Rectal smooth muscle tissue (tissue), 1 donor: ENCODE measurements around the gene PCYT1B.
"Not testable (repeated sequence)": the region's sequence is repeated elsewhere in the genome, so short reads cannot be mapped to it uniquely, and the experiment has no call there.

Source experiments
- H3K27ac ChIP-seq: one replicate; pipeline ENCODE4 v1.7.0; 2013; ENCODE audit warnings: low read depth, low read length, inconsistent platforms
- H3K27me3 ChIP-seq: one replicate; pipeline ENCODE4 v1.7.0; 2013; ENCODE audit warnings: low read length; ENCODE audit not compliant: control insufficient read depth, insufficient read depth
- H3K36me3 ChIP-seq: one replicate; pipeline ENCODE4 v1.7.0; 2013; ENCODE audit warnings: low read length; ENCODE audit not compliant: control insufficient read depth, insufficient read depth
- H3K4me1 ChIP-seq: one replicate; pipeline ENCODE4 v1.7.0; 2013; ENCODE audit warnings: low read length; ENCODE audit not compliant: control insufficient read depth, insufficient read depth
- H3K4me3 ChIP-seq: one replicate; pipeline ENCODE4 v1.7.0; 2013; ENCODE audit warnings: low read length
- H3K9ac ChIP-seq: one replicate; pipeline ENCODE4 v1.7.0; 2013; ENCODE audit warnings: low read length

Gene PCYT1B

GRCh38 chrX:24610516-24610915 lies 36.6 kb downstream of the PCYT1B start:
- Histone ChIP-seq H3K4me3 (no peak overlapping the region), H3K4me1 (no peaks in the 10 kb centered on the region), H3K9ac (no peak overlapping the region), H3K36me3 (no peaks in the 10 kb centered on the region), H3K27ac (no peak overlapping the region), H3K27me3 (peaks cover 3% of the 10 kb centered on the region)

- Histone ChIP-seq H3K9ac (no peak overlapping the region), H3K27ac (no peak overlapping the region), H3K27me3 (peaks cover 3% of the 10 kb centered on the region)
These were observed 39.5 kb downstream of the PCYT1B start for GRCh38 chrX:24607616-24608015.

GRCh38 chrX:24605941-24606340 lies 41.2 kb downstream of the PCYT1B start:
- H3K36me3 ChIP-seq, H3K4me3 ChIP-seq, H3K4me1 ChIP-seq, H3K27me3 ChIP-seq, H3K9ac ChIP-seq, H3K27ac ChIP-seq: not testable (repeated sequence)

More at GRCh38 chrX:24607616-24608015, 39.5 kb downstream of the PCYT1B start:
- Histone ChIP-seq H3K4me1 (no peaks in the 10 kb centered on the region), H3K36me3 (no peaks in the 10 kb centered on the region), H3K4me3 (no peak overlapping the region)

GRCh38 chrX:24603191-24603590 lies 44.0 kb downstream of the PCYT1B start:
- H3K27ac ChIP-seq: no peak overlapping the region
- no peaks in the 10 kb centered on the region for H3K4me1 ChIP-seq
- peaks cover 3% of the 10 kb centered on the region for H3K27me3 ChIP-seq
- H3K36me3 ChIP-seq: no peaks in the 10 kb centered on the region
- H3K9ac ChIP-seq: no peak overlapping the region
- H3K4me3 ChIP-seq: no peak overlapping the region

- H3K9ac ChIP-seq: no peak overlapping the region
- no peak overlapping the region for H3K4me3 ChIP-seq
- no peaks in the 10 kb centered on the region for H3K36me3 ChIP-seq
- peaks cover 3% of the 10 kb centered on the region for H3K27me3 ChIP-seq
- no peaks in the 10 kb centered on the region for H3K4me1 ChIP-seq
- no peak overlapping the region for H3K27ac ChIP-seq
These were observed 45.3 kb downstream of the PCYT1B start for GRCh38 chrX:24601858-24602257.

GRCh38 chrX:24594501-24594900 lies 52.6 kb downstream of the PCYT1B start:
- no peaks in the 10 kb centered on the region for H3K27me3 ChIP-seq
- H3K27ac ChIP-seq: no peak overlapping the region
- no peaks in the 10 kb centered on the region for H3K4me1 ChIP-seq
- no peaks in the 10 kb centered on the region for H3K36me3 ChIP-seq
- no peak overlapping the region for H3K4me3 ChIP-seq
- no peak overlapping the region for H3K9ac ChIP-seq

GRCh38 chrX:24590111-24590510 lies 57.0 kb downstream of the PCYT1B start:
- Histone ChIP-seq H3K27ac (no peak overlapping the region), H3K4me3 (no peak overlapping the region), H3K27me3 (no peaks in the 10 kb centered on the region), H3K4me1 (no peaks in the 10 kb centered on the region), H3K9ac (no peak overlapping the region), H3K36me3 (no peaks in the 10 kb centered on the region)

GRCh38 chrX:24577091-24577490 lies 70.1 kb downstream of the PCYT1B start:
- no peaks in the 10 kb centered on the region for H3K36me3 ChIP-seq
- no peak overlapping the region for H3K27ac ChIP-seq
- H3K27me3 ChIP-seq: no peaks in the 10 kb centered on the region
- no peak overlapping the region for H3K9ac ChIP-seq
- H3K4me1 ChIP-seq: no peaks in the 10 kb centered on the region
- no peak overlapping the region for H3K4me3 ChIP-seq

GRCh38 chrX:24575496-24575895 lies 71.7 kb downstream of the PCYT1B start:
- Histone ChIP-seq H3K4me1 (no peaks in the 10 kb centered on the region), H3K36me3 (no peaks in the 10 kb centered on the region), H3K9ac (no peak overlapping the region), H3K4me3 (no peak overlapping the region), H3K27ac (no peak overlapping the region), H3K27me3 (no peaks in the 10 kb centered on the region)

- H3K27me3 ChIP-seq: no peaks in the 10 kb centered on the region
- H3K9ac ChIP-seq: no peak overlapping the region
- H3K27ac ChIP-seq: no peak overlapping the region
- no peaks in the 10 kb centered on the region for H3K36me3 ChIP-seq
- no peaks in the 10 kb centered on the region for H3K4me1 ChIP-seq
- no peak overlapping the region for H3K4me3 ChIP-seq
These were observed 72.4 kb downstream of the PCYT1B start for GRCh38 chrX:24574743-24575142.

GRCh38 chrX:24567169-24567568 lies 80.0 kb downstream of the PCYT1B start:
- H3K4me3 ChIP-seq: no peak overlapping the region
- H3K27me3 ChIP-seq: no peaks in the 10 kb centered on the region
- peak overlapping the region; percentile 48 for H3K27ac ChIP-seq
- no peak overlapping the region for H3K9ac ChIP-seq
- H3K4me1 ChIP-seq: no peaks in the 10 kb centered on the region
- H3K36me3 ChIP-seq: no peaks in the 10 kb centered on the region

- Histone ChIP-seq H3K4me1 (no peaks in the 10 kb centered on the region), H3K36me3 (no peaks in the 10 kb centered on the region), H3K27me3 (no peaks in the 10 kb centered on the region), H3K4me3 (no peak overlapping the region), H3K9ac (no peak overlapping the region), H3K27ac (peak overlapping the region; percentile 48)
These were observed 80.9 kb downstream of the PCYT1B start for GRCh38 chrX:24566240-24566639.

GRCh38 chrX:24563291-24564010 lies 83.7 kb downstream of the PCYT1B start:
- Histone ChIP-seq H3K27me3 (no peaks in the 10 kb centered on the region), H3K27ac (no peak overlapping the region), H3K4me1 (no peaks in the 10 kb centered on the region), H3K4me3 (no peak overlapping the region), H3K9ac (no peak overlapping the region), H3K36me3 (no peaks in the 10 kb centered on the region)
